K562 (cell line): ENCODE measurements around the gene OSBP2. TPM values are rescaled to one million over a fixed set of nuclear protein-coding genes. Genes with fewer than 3 reads are reported as not detected.

Experiments used
- ATAC-seq: fragments of 200-7000 bp; cut with Tn5 transposase; 3 replicates; pipeline ENCODE4 v1.9.1; 2020; ENCODE audit warnings: moderate library complexity
- BruUV-seq: library from RNA; stranded (reverse); fragments of 400-500 nt; replicated peaks from 2 replicates; lab custom pipeline; 2021; lab: Mats Ljungman, UMichigan
- CTCF ChIA-PET: fragments of 300-600 bp; formaldehyde crosslinking; extraction: SDS; loops from one replicate; lab custom pipeline; 2021; ENCODE audit warnings: low intra/inter-chr PET ratio; lab: Yijun Ruan, JAX
- POLR2A ChIA-PET: fragments of 300-600, 350-650 bp; sonication (Branson Sonifier 250); formaldehyde crosslinking; extraction: SDS; loops from one replicate; lab custom pipeline; 2021; ENCODE audit warnings: antibody characterized with exemption, inconsistent platforms; lab: Yijun Ruan, JAX
- DNase-seq, 4 experiments: peaks; one replicate each; pipeline versions ENCODE4 v3.0.0 to v3.0.0-alpha.2; 2011 to 2018; ENCODE audit warnings: low spot score in 3 of 4, mixed read lengths in 3 of 4; ENCODE audit errors: extremely low read depth in 1 of 4
- FAIRE-seq: peaks from 2 replicates; lab custom pipeline; 2011; peaks lifted over from hg19 to GRCh38; lab: Jason Lieb, UNC
- H2AFZ ChIP-seq: 2 replicates; pipeline ENCODE4 v1.6.0; 2011; ENCODE audit warnings: low read depth, low read length, control low read depth, inconsistent platforms
- H3K27ac ChIP-seq: fragments of 200-600 bp; 3 replicates; pipeline ENCODE4 v1.8.0; 2011; ENCODE audit warnings: low read depth, mild to moderate bottlenecking, control low read depth, inconsistent platforms, low read length, moderate library complexity, mixed read lengths; ENCODE audit errors: extremely low read depth
- H3K27me3 ChIP-seq, 2 experiments: fragments of 300-600 bp in 1 of 2; 2 replicates in 1 of 2; 3 replicates in 1 of 2; pipeline versions ENCODE4 v1.6.0 to v1.8.0; 2011; ENCODE audit warnings: inconsistent platforms in 2 of 2, low read length in 2 of 2, mild to moderate bottlenecking in 1 of 2, mixed read lengths in 1 of 2, moderate library complexity in 1 of 2; ENCODE audit not compliant: control insufficient read depth in 2 of 2, insufficient read depth in 2 of 2
- H3K36me3 ChIP-seq: fragments of 300-600 bp; 3 replicates; pipeline ENCODE4 v1.8.0; 2011; ENCODE audit warnings: mild to moderate bottlenecking, low read length, inconsistent platforms; ENCODE audit not compliant: control insufficient read depth, insufficient read depth
- H3K4me1 ChIP-seq, 2 experiments: fragments of 200-600 bp in 1 of 2; replicated peaks in 1 of 2; 2 replicates in 1 of 2; 3 replicates in 1 of 2; pipeline versions ENCODE4 v1.5.1 to v1.8.0; 2011; ENCODE audit warnings: inconsistent platforms in 2 of 2, low read length in 2 of 2, mild to moderate bottlenecking in 1 of 2, mixed read lengths in 1 of 2, moderate library complexity in 1 of 2; ENCODE audit not compliant: control insufficient read depth in 2 of 2, insufficient read depth in 2 of 2
- H3K4me2 ChIP-seq: 2 replicates; pipeline ENCODE4 v1.6.1; 2011; ENCODE audit warnings: low read length, control low read depth, inconsistent platforms, mixed read lengths; ENCODE audit not compliant: insufficient read depth
- H3K4me3 ChIP-seq: fragments of 200-600 bp; sonication (generic), shearing (Covaris generic); 2 replicates; pipeline ENCODE4 v1.5.1; 2016; ENCODE audit warnings: control low read depth, inconsistent platforms
- H3K79me2 ChIP-seq: fragments of 200-600 bp; 3 replicates; pipeline ENCODE4 v1.8.0; 2011; ENCODE audit warnings: low read length, inconsistent platforms; ENCODE audit not compliant: control insufficient read depth, insufficient read depth
- H3K9ac ChIP-seq, 2 experiments: 2 replicates each; pipeline versions ENCODE4 v1.6.0 to v1.6.1; 2011; ENCODE audit warnings: low read depth in 2 of 2, low read length in 2 of 2, control low read depth in 1 of 2, inconsistent platforms in 1 of 2, mild to moderate bottlenecking in 1 of 2, mixed read lengths in 1 of 2; ENCODE audit not compliant: insufficient read depth in 1 of 2
- H3K9me1 ChIP-seq: one replicate; pipeline ENCODE4 v1.6.0; 2011; ENCODE audit warnings: inconsistent platforms, mild to moderate bottlenecking, low read length, moderate library complexity; ENCODE audit not compliant: control insufficient read depth, insufficient read depth
- H3K9me3 ChIP-seq: replicated peaks from 2 replicates; pipeline ENCODE4 v1.5.1; 2011; ENCODE audit warnings: low read depth, low read length, inconsistent platforms; ENCODE audit not compliant: control insufficient read depth, insufficient read depth
- H4K20me1 ChIP-seq: replicated peaks from 2 replicates; pipeline ENCODE4 v1.6.1; 2011; ENCODE audit warnings: low read length, inconsistent platforms, mixed read lengths; ENCODE audit not compliant: control insufficient read depth, insufficient read depth
- HNRNPLL ChIP-seq: fragments of 200-400 bp; formaldehyde crosslinking; IDR thresholded peaks from 2 replicates; pipeline ENCODE4 v1.6.1; 2017; ENCODE audit warnings: low read length, low read depth, mild to moderate bottlenecking; ENCODE audit not compliant: poor library complexity, severe bottlenecking
- MAZ ChIP-seq, 2 experiments: fragments of 450-650 bp in 1 of 2; sonication (generic) in 1 of 2; formaldehyde crosslinking; IDR thresholded peaks in 1 of 2; conservative IDR thresholded peaks in 1 of 2; 2 replicates each; pipeline versions ENCODE4 v1.4.0 to v1.5.0; 2020; ENCODE audit warnings: mild to moderate bottlenecking in 1 of 2, missing genetic modification reagents in 1 of 2
- MEF2A ChIP-seq: IDR thresholded peaks from 2 replicates; pipeline ENCODE4 v1.6.1; 2011; ENCODE audit warnings: low read depth, mild to moderate bottlenecking, low read length, moderate library complexity; ENCODE audit not compliant: control insufficient read depth
- RBM14 ChIP-seq: fragments of 200-400 bp; formaldehyde crosslinking; IDR thresholded peaks from 2 replicates; pipeline ENCODE4 v1.6.1; 2018; ENCODE audit warnings: low read depth, mild to moderate bottlenecking, low read length, moderate library complexity, borderline replicate concordance; ENCODE audit not compliant: insufficient read depth
- RBM25 ChIP-seq: fragments of 200-400 bp; formaldehyde crosslinking; IDR thresholded peaks from 2 replicates; pipeline ENCODE4 v1.6.1; 2018; ENCODE audit warnings: low read length, low read depth, moderate library complexity; ENCODE audit not compliant: severe bottlenecking
- SIN3A ChIP-seq, 2 experiments: fragments of 150-350 bp in 1 of 2; IDR thresholded peaks; 2 replicates each; pipeline ENCODE4 v1.6.1; 2011 to 2016; ENCODE audit warnings: borderline replicate concordance in 2 of 2, low read depth in 2 of 2, low read length in 2 of 2, mild to moderate bottlenecking in 2 of 2, moderate library complexity in 2 of 2; ENCODE audit not compliant: control insufficient read depth in 1 of 2
- whole genome bisulfite sequencing: fragments of 100-300 bp; shearing (Covaris generic); methylation state at CpG from one replicate; pipeline ENCODE4 v1.1.6; 2016; ENCODE audit warnings: low coverage, mixed read lengths; ENCODE audit not compliant: insufficient coverage; ENCODE audit errors: missing lambda C conversion rate; 5-methylcytosine and 5-hydroxymethylcytosine counted together
- in situ Hi-C: fragments of 300-500 bp; cut with MboI; formaldehyde crosslinking; loops from 4 replicates; pipeline ENCODE4 v1.15.0; 2018; ENCODE audit warnings: inconsistent platforms, mixed read lengths
- intact Hi-C: fragments of 100-400 bp; cut with micrococcal nuclease; formaldehyde crosslinking; loops from 2 replicates; pipeline ENCODE4 v1.14.2; 2022
- polyA plus RNA-seq, 8 experiments: library from polyadenylated mRNA; depleted of rRNA in 4 of 8; stranded (reverse) in 5 of 8; unstranded in 3 of 8; fragments of >200 nt; fragmentation: Nextera tagmentation in 2 of 8; fragmentation: Illumina TruSeq in 1 of 8; extraction: Ambion mirVana in 2 of 8; extraction: Trizol in 1 of 8; gene quantifications; 2 replicates each; pipeline versions ENCODE4 v1.2.1 to v1.2.3, GENCODE V29; 2011 to 2014; ENCODE audit warnings: inconsistent platforms in 1 of 8, missing spikeins in 1 of 8
- total RNA-seq, 7 experiments: library from RNA; depleted of rRNA in 6 of 7; stranded (reverse); fragments of >200 nt in 6 of 7; fragmentation: Illumina TruSeq in 2 of 7; extraction: Trizol in 2 of 7; gene quantifications; 2 replicates each; pipeline versions ENCODE4 v1.2.1 to v1.2.3, GENCODE V29; 2011 to 2021; ENCODE audit warnings: low replicate concordance in 1 of 7

OSBP2 gene
- total and polyA plus RNA-seq, 9 of the 15 experiments (the other 6 are each of a cell fraction or from before 2014, with no cell fraction given) = 0.52 to 29.5 (median 21.6) TPM

DNA sequence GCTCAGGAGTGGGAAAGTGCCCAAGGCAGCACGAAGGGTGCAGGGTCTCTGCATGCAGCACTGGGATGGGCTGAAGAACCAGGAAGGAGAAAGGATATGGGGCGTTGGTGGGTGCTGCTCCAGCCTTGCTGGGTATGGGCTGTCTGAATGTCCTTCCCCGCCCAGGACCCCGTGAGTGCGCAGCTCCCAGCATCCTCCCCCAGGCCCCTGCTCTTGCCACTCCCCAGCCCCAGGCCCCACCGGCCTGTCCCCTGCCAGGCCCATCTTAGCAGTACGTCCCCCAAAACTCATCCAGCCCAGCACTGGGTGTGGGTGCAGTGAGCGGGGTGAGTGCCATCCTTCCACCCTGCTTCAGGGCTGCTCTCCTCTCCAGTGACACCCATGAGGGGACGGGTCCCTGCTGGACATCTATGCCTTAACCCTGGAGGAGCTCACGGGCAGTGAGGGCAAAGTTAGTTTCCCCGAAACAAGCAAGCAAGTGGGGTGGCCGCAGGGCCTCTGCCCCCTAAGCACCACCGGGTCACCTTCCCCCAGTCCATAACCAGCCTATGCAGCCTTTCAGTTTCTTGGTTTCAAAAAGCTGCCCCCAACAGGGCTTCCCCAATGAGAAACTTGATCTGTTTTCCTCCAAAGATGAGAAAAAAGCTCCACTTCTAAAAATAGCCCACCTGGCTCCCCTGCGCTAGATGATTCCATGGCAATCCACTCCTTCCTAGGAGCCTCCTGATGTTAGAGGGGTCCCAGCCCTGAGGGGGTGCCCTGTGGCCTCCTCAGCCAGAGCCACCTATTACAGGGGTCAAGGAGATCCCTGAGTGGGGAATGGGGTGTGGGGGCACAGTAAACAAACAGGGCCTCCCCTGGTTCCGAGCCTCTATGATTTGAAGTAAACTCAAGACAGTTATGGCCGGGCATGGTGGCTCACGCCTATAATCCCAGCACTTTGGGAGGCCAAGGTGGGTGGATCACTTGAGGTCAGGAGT lies 170.1 kb downstream of the OSBP2 start:
- ChIA-PET CTCF (no interaction called here), POLR2A (interaction anchor here (0.5 kb wide), 1 partner anchor 19 kb away, joined by 4 read pairs; no protein-coding TSS in a partner anchor)
- DNase-seq (peak in 2 of 4 experiments; percentile 2), ATAC-seq (no peak), FAIRE-seq (no peak)
- no peak overlapping the region for H2AFZ ChIP-seq
- H3K9me1 ChIP-seq = no peaks in the 10 kb centered on the region
- in situ Hi-C loops (no loop called here), intact Hi-C loops (no loop called here)
- no TSS peak for BruUV-seq
- no peaks in the 10 kb centered on the region; a peak in 1 of 5 replicates for H3K27me3 ChIP-seq
- no peaks in the 10 kb centered on the region for H3K9me3 ChIP-seq
- TF ChIP-seq MEF2A (peak; percentile 20; the same call in 1 of the 2 replicates), MAZ (CRISPR knock-in tag; conservative IDR thresholded peaks at IDR 0.05 in 1 of 2, IDR thresholded peaks at IDR 0.05 in 1 of 2) (no peak), RBM25 (no peak), RBM14 (no peak), SIN3A (IDR thresholded peaks at IDR 0.05; ENCODE audit: borderline replicate concordance in 2 of 2, control insufficient read depth in 1 of 2, low read depth in 2 of 2, low read length in 2 of 2) (no peak), HNRNPLL (no peak)
- no peaks in the 10 kb centered on the region for H3K79me2 ChIP-seq
- 54% methylated on average over 10 of the region's 17 CpGs for WGBS
- no peak overlapping the region for H3K4me3 ChIP-seq
- no peak overlapping the region for H3K27ac ChIP-seq
- peaks cover 3 to 11% of the 10 kb centered on the region in 2 experiments; a peak in 3 of 5 replicates for H3K4me1 ChIP-seq
- H4K20me1 ChIP-seq = no peaks in the 10 kb centered on the region
- no peak overlapping the region for H3K4me2 ChIP-seq
- H3K9ac ChIP-seq = no peak overlapping the region; a peak in 1 of 4 replicates
- H3K36me3 ChIP-seq = no peaks in the 10 kb centered on the region
